Measurements from ENCODE around the gene EFS.

The EFS gene

GRCh38 chr14:23347406-23348296, 17.3 kb downstream of the EFS start:
- ChIA-PET POLR2A (no interaction called here), CTCF (no interaction called here)
- DNase-seq (ENCODE audit: extremely low spot score), result no peak
- no peak for TF ChIP-seq SP1 (IDR thresholded peaks at IDR 0.05)
- no peak for TF ChIP-seq FOXK2 (IDR thresholded peaks at IDR 0.05)
- TF ChIP-seq ZNF384 (IDR thresholded peaks at IDR 0.05), result no peak
- TF ChIP-seq FOXA1 (IDR thresholded peaks at IDR 0.05), result no peak
- TF ChIP-seq FOXM1 (IDR thresholded peaks at IDR 0.05; ENCODE audit: borderline replicate concordance), result no peak
- TF ChIP-seq LEF1 (IDR thresholded peaks at IDR 0.05; ENCODE audit: borderline replicate concordance), result no peak
- no peak for TF ChIP-seq ELF4 (IDR thresholded peaks at IDR 0.05)

DNA sequence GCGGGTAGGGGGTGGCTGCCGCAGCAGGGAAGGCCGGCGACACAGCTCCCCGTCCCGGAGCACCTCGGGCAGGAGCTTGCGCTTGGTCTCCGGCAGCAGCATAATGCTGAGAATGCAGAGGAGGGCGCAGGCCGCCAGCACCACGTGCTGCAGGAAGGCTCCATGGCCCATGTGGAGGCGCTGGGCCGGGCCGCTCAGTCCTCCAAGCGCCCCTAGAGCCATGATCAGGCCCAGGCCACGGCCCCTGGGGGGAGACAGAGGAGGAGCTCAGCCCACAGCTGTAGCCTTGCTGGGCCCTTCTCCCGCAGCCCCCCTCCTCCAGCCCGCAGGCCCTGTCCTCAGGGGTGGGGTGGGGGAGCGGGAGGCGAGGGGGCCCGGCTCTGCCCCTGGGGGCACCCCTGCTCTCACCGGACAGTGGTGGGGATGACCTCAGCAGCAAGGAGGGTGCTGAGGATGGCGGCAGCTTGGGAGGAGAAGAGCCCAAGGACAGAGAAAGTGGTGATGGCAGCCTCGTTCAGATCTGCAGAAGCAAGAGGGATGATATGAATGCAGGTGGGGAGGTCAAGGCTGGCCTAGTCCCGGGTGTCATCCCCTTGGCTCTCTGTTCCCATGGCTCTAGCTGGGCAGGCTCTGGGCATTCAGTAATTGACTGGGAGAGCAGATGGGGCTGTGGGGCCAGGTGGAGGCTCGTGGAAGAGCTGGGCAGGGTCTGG, 18.1 kb downstream of the EFS start:
- DNase-seq (ENCODE audit: extremely low spot score), result no peak
- ChIA-PET CTCF (interaction anchor here (2.3 kb wide), 1 partner anchor 13 kb away, joined by 8 read pairs; no protein-coding TSS in a partner anchor), POLR2A (interaction anchor here (1.8 kb wide), 1 partner anchor 26 kb away, joined by 11 read pairs; the partner anchor contains the start of gene PABPN1)
- TF ChIP-seq PKNOX1 (IDR thresholded peaks at IDR 0.05) (no peak), CTBP1 (IDR thresholded peaks at IDR 0.05; ENCODE audit: borderline replicate concordance) (no peak), L3MBTL2 (conservative IDR thresholded peaks at IDR 0.05) (no peak), ELF4 (IDR thresholded peaks at IDR 0.05) (no peak), FOXM1 (IDR thresholded peaks at IDR 0.05; ENCODE audit: borderline replicate concordance) (no peak), NFRKB (IDR thresholded peaks at IDR 0.05) (no peak)

DNA sequence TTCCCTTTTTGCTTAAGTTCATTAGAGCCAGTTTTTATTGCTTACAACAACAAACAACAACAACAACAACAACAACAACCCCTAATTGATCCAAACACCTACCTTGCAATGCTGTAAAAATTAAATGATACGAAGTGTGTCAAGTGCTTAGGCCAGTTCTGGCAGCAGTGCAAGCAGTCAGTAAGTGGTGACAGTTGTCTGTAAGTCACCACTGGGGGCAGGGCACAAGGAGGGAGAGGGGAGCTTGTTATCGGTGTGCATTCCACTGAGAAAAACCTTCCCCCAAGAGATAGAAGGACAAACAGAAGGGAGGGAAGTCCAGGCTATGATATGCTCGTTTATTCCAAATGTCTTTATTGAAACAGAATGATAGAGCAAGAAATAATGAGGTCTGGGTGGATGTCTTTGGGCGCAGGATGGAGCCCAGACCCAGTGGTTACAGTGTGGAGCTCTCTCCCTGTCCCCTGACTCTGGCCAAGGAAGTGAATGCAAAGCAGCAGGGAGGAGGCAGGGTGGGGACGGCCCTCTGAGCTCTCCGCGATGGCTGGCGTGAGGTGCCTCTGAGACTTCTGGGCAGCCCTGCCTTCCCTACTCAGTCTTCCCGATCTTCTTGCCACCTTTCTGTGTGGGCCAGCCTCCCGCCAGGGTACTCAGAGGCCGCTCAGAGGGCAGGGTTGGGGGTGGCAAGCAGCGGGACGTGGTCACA, 18.8 kb downstream of the EFS start:
- ChIA-PET CTCF (interaction anchor here (0.9 to 2.3 kb wide), 3 partner anchors 14 to 37 kb away, joined by 3 to 8 read pairs (median 5); no protein-coding TSS in a partner anchor), POLR2A (interaction anchor here (1.1 to 1.8 kb wide), 2 partner anchors 25 to 251 kb away, joined by 3 to 11 read pairs; partner anchors contain the start of genes ACIN1, C14orf119 and PABPN1)
- no peak for DNase-seq (ENCODE audit: extremely low spot score)
- TF ChIP-seq CTBP1 (IDR thresholded peaks at IDR 0.05; ENCODE audit: borderline replicate concordance) (no peak), FOXM1 (IDR thresholded peaks at IDR 0.05; ENCODE audit: borderline replicate concordance) (no peak), NFRKB (IDR thresholded peaks at IDR 0.05) (no peak), ELF4 (IDR thresholded peaks at IDR 0.05) (no peak), SP1 (IDR thresholded peaks at IDR 0.05) (no peak), ZNF384 (IDR thresholded peaks at IDR 0.05) (no peak), PKNOX1 (IDR thresholded peaks at IDR 0.05) (no peak), ARNT (IDR thresholded peaks at IDR 0.05) (no peak), FOXK2 (IDR thresholded peaks at IDR 0.05) (no peak), HDGF (IDR thresholded peaks at IDR 0.05; ENCODE audit: borderline replicate concordance) (no peak), SUZ12 (IDR thresholded peaks at IDR 0.05) (no peak), BHLHE40 (IDR thresholded peaks at IDR 0.05; ENCODE audit: borderline replicate concordance) (no peak), FOXA1 (IDR thresholded peaks at IDR 0.05) (no peak), LEF1 (IDR thresholded peaks at IDR 0.05; ENCODE audit: borderline replicate concordance) (no peak), L3MBTL2 (conservative IDR thresholded peaks at IDR 0.05) (no peak)

DNA sequence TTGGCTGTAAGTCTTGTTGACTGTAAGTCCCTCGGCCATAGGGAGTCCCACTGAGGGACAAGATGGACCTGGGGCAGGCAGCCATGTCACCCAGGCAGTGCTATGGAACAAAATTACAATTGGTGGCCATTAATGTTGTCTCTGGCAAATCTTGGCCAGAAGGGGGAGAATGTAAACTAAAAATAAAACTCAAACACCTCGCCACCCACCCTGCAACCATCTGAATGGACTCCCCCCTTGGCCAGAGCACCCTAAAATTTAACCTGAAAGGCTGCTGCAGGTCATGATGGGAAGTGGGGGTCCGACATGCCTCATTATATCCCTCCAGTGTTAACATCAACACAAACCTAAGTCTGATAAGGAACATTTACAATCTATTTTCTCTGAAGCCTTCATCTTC, 20.5 kb downstream of the EFS start:
- no peak for DNase-seq (ENCODE audit: extremely low spot score)
- ChIA-PET POLR2A (interaction anchor here (1.0 kb wide), 1 partner anchor 17 kb away, joined by 3 read pairs; no protein-coding TSS in a partner anchor), CTCF (interaction anchor here (1.6 kb wide), 1 partner anchor 16 kb away, joined by 3 read pairs; no protein-coding TSS in a partner anchor)
- no peak for TF ChIP-seq ELF4 (IDR thresholded peaks at IDR 0.05)
- TF ChIP-seq TARDBP (IDR thresholded peaks at IDR 0.05), result no peak
- TF ChIP-seq BHLHE40 (IDR thresholded peaks at IDR 0.05; ENCODE audit: borderline replicate concordance), result no peak
- no peak for TF ChIP-seq SP1 (IDR thresholded peaks at IDR 0.05)
- no peak for TF ChIP-seq SUZ12 (IDR thresholded peaks at IDR 0.05)
- TF ChIP-seq ARNT (IDR thresholded peaks at IDR 0.05), result no peak
- no peak for TF ChIP-seq PKNOX1 (IDR thresholded peaks at IDR 0.05)
- TF ChIP-seq HDGF (IDR thresholded peaks at IDR 0.05; ENCODE audit: borderline replicate concordance), result no peak
- no peak for TF ChIP-seq NFRKB (IDR thresholded peaks at IDR 0.05)
- no peak for TF ChIP-seq ZNF384 (IDR thresholded peaks at IDR 0.05)
- TF ChIP-seq FOXA1 (IDR thresholded peaks at IDR 0.05), result no peak
- no peak for TF ChIP-seq FOXM1 (IDR thresholded peaks at IDR 0.05; ENCODE audit: borderline replicate concordance)
- TF ChIP-seq LEF1 (IDR thresholded peaks at IDR 0.05; ENCODE audit: borderline replicate concordance), result no peak

DNA sequence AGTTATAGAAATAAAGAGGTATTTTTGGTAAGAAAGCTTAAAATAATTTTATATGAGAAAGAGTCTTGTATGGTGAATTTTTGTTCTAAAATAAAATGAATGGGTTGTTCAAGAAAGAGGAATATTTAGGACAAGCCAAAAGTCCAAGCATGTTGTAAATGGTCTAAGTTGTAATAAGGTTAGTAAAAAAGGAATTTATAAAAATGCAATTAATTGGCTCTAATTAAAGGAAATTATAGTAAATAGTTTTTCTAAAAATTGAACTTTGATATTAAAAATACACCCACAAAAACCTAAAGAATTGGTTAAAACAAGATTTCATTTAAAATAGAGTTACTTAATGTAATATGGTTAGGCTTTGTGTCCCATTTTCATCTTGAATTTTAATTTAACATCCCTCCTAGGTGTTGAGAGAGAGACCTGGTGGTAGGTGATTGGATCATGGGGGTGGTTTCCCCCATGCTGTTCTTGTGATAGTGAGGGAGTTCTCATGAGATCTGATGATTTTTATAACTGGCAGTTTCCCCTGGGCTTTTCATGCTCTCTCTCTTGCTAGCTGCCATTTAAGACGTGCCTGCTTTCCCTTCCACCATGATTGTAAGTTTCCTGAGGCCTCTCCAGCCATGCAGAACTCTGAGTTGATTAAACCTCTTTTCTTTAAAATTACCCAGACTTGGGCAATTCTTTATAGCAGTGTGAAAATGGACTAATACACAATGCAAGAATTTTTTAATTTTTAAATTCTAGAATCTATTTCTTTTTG, 25.3 kb downstream of the EFS start:
- no peak for DNase-seq (ENCODE audit: extremely low spot score)
- CTCF ChIA-PET, result no interaction called here
- POLR2A ChIA-PET, result no interaction called here
- TF ChIP-seq SUZ12 (IDR thresholded peaks at IDR 0.05) (no peak), ELF4 (IDR thresholded peaks at IDR 0.05) (no peak), L3MBTL2 (conservative IDR thresholded peaks at IDR 0.05) (no peak), NFRKB (IDR thresholded peaks at IDR 0.05) (no peak)
